Body of pancreas (tissue), 4 donors: ENCODE measurements around the gene SLC25A53. TPM values are rescaled to one million over a fixed set of nuclear protein-coding genes. Genes with fewer than 3 reads are reported as not detected.
A peak's percentile ranks its signal among the peaks of the same experiment; 100 is the strongest.

Source experiments
- ATAC-seq: fragments of 150-250 bp; one replicate; pipeline ENCODE4 v1.9.1; 2016
- DNase-seq, 4 donors: peaks; one replicate each; pipeline ENCODE4 v3.0.0-alpha.2; 2019
- H3K27ac ChIP-seq, 4 donors: fragments of 200-600 bp; sonication (generic); 1 replicate in 3 of 4; 2 replicates in 1 of 4; pipeline versions ENCODE4 v1.5.1 to v1.6.1; 2016 to 2019; ENCODE audit warnings: mild to moderate bottlenecking in 1 of 4, mixed read lengths in 1 of 4, moderate library complexity in 1 of 4
- H3K27me3 ChIP-seq, 2 donors: fragments of 200-600 bp; sonication (generic); one replicate each; pipeline ENCODE4 v1.6.0; 2016; ENCODE audit warnings: mild to moderate bottlenecking in 1 of 2
- H3K36me3 ChIP-seq, 2 donors: fragments of 200-600 bp; sonication (generic); replicated peaks in 1 of 2; 2 replicates each; pipeline ENCODE4 v1.5.1; 2016; ENCODE audit warnings: low read depth in 2 of 2; ENCODE audit not compliant: insufficient read depth in 1 of 2
- H3K4me1 ChIP-seq: fragments of 200-600 bp; sonication (generic); one replicate; pipeline ENCODE4 v1.6.0; 2016
- H3K4me3 ChIP-seq, 2 donors: fragments of 200-600 bp; sonication (generic); 1 replicate in 1 of 2; 2 replicates in 1 of 2; pipeline ENCODE4 v1.5.1; 2016 to 2019
- H3K9me3 ChIP-seq, 3 donors: fragments of 200-600 bp; sonication (generic); 1 replicate in 2 of 3; 2 replicates in 1 of 3; pipeline ENCODE4 v1.5.1; 2016
- CTCF ChIP-seq, 7 experiments: fragments of 450-650 bp in 4 of 7; fragments of 200-600 bp in 3 of 7; sonication (generic) in 3 of 7; IDR thresholded peaks; one replicate each; pipeline ENCODE4 v1.5.1; 2016 to 2019; ENCODE audit warnings: antibody characterized with exemption in 7 of 7
- POLR2A ChIP-seq, 3 donors: fragments of 450-650 bp; IDR thresholded peaks; one replicate each; pipeline ENCODE4 v1.6.1; 2016; ENCODE audit warnings: antibody characterized with exemption in 3 of 3, mild to moderate bottlenecking in 2 of 3
- WGBS, 2 donors: methylation state at CpG; one replicate each; pipeline ENCODE4 v1.1.5; 2017; 5-methylcytosine and 5-hydroxymethylcytosine counted together
- intact Hi-C: fragments of 100-400 bp; cut with DNase I; formaldehyde crosslinking; loops from one replicate; pipeline ENCODE4 v1.15.1; 2023
- total RNA-seq, 2 donors: library from RNA; depleted of rRNA; stranded (reverse); fragments of >200 nt; gene quantifications; one replicate each; pipeline ENCODE4 v1.1.0, GENCODE V29; 2016

SLC25A53 gene
- total RNA-seq, 2 donors from 2014 or later = 3.6 to 10.9 TPM

GRCh38 chrX:104126856-104127255 is 30.0 kb downstream of the SLC25A53 start:
- 54 to 64% methylated on average over 2 of the region's 2 CpGs for WGBS, 2 donors
- TF ChIP-seq POLR2A (IDR thresholded peaks at IDR 0.05) = no peak
- no peak for TF ChIP-seq CTCF (IDR thresholded peaks at IDR 0.05)
- no peak overlapping the region for H3K4me3 ChIP-seq
- no peaks in the 10 kb centered on the region for H3K9me3 ChIP-seq
- DNase-seq (no peak), ATAC-seq (no peak)
- H3K4me1 ChIP-seq = no peaks in the 10 kb centered on the region
- no peaks in the 10 kb centered on the region for H3K36me3 ChIP-seq
- intact Hi-C loops = no loop called here
- no peaks in the 10 kb centered on the region for H3K27me3 ChIP-seq
- H3K27ac ChIP-seq = no peak overlapping the region

DNA sequence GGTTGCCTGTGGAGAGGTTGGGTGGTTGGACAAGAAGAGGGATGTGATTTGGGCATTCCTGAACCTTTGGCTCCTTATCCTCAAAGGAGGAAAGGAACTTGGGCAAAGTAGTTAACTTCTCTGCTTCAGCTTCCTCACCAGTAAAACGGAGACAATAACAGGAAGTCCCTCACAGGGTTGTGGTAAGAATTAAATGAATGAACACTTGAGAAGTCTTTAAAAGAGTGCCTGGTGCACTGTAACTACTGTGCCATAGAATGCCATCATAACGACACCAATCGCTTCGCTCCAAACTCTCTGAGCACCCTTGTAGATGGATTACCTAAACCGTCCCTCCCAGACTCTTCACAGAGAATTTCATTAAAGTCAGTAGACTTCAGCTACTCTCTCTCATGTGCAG is 34.0 kb downstream of the SLC25A53 start:
- WGBS, 2 donors = 68 to 75% methylated on average over 1 to 5 of the region's 5 CpGs
- intact Hi-C loops = no loop called here
- Histone ChIP-seq H3K27me3 (no peaks in the 10 kb centered on the region), H3K27ac (no peak overlapping the region), H3K36me3 (no peaks in the 10 kb centered on the region), H3K9me3 (no peaks in the 10 kb centered on the region), H3K4me1 (no peaks in the 10 kb centered on the region), H3K4me3 (no peak overlapping the region)
- no peak for DNase-seq
- ATAC-seq = no peak
- TF ChIP-seq POLR2A (IDR thresholded peaks at IDR 0.05) (no peak), CTCF (IDR thresholded peaks at IDR 0.05) (no peak)

DNA sequence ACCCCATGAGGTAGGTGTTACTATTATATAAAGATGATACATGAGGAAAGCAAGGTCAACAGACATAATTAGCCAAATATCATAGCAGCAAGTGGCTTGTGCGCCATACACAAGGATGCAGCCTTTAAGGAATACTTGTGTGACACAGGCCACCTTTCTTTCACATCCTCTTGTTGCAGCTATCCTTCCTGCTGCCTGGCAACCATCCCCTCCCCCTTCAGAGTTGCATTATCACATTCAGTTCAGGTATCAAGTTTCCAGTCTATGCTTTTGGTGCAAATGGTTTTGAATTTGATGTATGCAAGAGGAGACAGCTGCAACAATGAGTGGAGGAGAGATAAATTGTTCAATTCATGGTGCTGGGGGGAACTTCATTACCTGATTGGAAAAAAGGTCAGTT is 38.0 kb downstream of the SLC25A53 start:
- H3K9me3 ChIP-seq = no peaks in the 10 kb centered on the region
- H3K4me3 ChIP-seq = no peak overlapping the region
- no peaks in the 10 kb centered on the region for H3K4me1 ChIP-seq
- no peak overlapping the region for H3K27ac ChIP-seq
- intact Hi-C loops = no loop called here
- DNase-seq (no peak), ATAC-seq (no peak)
- TF ChIP-seq CTCF (IDR thresholded peaks at IDR 0.05) (no peak), POLR2A (IDR thresholded peaks at IDR 0.05) (no peak)
- 100% methylated on average over 1 of the region's 1 CpG for WGBS, 2 donors
- H3K36me3 ChIP-seq = no peaks in the 10 kb centered on the region
- no peaks in the 10 kb centered on the region for H3K27me3 ChIP-seq

DNA sequence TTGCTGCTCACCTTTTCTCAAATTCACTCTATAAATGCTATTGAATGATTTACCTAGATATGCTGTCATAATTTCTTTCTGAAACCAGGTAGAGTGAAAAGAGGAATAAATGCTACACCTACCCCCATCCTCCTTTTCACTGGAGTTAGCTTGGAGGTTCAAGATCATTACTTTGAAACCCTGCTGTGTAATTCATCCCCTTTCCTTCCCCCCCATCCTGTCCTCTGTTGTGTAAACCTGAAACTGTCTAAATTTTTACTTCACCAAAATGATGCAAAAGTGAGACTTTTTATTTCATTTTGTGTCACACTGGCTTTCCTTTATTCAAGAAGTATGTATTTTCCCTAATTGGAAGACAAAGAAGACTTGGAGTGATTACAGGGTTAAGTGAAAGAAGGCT is 39.0 kb downstream of the SLC25A53 start:
- Histone ChIP-seq H3K36me3 (no peaks in the 10 kb centered on the region), H3K4me1 (no peaks in the 10 kb centered on the region), H3K27ac (no peak overlapping the region), H3K27me3 (no peaks in the 10 kb centered on the region), H3K9me3 (no peaks in the 10 kb centered on the region), H3K4me3 (no peak overlapping the region)
- intact Hi-C loops = no loop called here
- no peak for ATAC-seq
- no peak for DNase-seq
- TF ChIP-seq POLR2A (IDR thresholded peaks at IDR 0.05) = no peak
- no peak for TF ChIP-seq CTCF (IDR thresholded peaks at IDR 0.05)

DNA sequence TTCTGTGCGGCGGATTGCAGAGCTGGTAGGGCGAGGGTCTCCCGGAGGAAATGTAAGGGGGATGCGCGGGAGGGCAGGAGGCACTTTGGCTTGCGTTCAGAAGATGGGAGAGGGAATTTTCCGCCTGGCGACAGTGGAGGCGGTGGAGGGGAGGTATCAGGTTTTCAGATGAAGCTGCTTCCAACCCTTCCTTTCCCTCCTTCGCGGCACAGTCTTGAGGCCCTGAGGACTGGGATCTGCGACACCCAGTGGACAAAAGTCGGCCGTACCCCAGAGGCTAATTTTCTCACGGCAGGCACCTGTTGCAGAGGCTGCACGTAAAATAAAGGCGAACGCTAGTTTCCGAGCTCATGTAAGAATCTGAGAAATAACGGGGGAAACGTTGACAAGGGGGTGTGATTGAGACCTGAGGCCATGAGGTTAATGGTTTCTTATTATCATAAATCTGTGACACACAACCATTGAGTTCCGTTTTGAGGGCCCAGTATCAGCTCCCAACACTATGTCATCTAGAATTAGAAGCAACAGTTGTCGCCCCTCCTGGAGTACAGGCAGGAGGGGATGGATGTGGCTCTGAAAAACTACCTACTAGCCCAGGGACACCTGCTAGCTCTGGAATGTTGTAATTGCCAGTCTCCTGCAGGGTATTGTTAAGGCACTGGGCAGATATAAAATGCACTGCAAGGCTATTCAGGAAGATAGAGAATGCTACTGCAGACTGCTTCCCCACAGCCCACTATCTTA is 43.4 kb downstream of the SLC25A53 start:
- intact Hi-C loops = no loop called here
- no peaks in the 10 kb centered on the region for H3K9me3 ChIP-seq
- no peaks in the 10 kb centered on the region for H3K4me1 ChIP-seq
- H3K36me3 ChIP-seq = no peaks in the 10 kb centered on the region
- WGBS, 2 donors = 4 to 7% methylated on average over 12 to 18 of the region's 24 CpGs
- peak; percentile 79 for ATAC-seq
- peak; percentile 52 to 67 (median 58) for DNase-seq
- no peak overlapping the region for H3K4me3 ChIP-seq
- H3K27me3 ChIP-seq = no peaks in the 10 kb centered on the region
- TF ChIP-seq CTCF (IDR thresholded peaks at IDR 0.05) (peak; percentile 21 to 57 (median 52)), POLR2A (IDR thresholded peaks at IDR 0.05) (no peak)
- H3K27ac ChIP-seq = no peak overlapping the region
